Upper lobe of left lung (tissue), 6 donors: ENCODE results near the gene FOXR1. TPM values are rescaled to one million over a fixed set of nuclear protein-coding genes. Genes with fewer than 3 reads are reported as not detected.
A peak's percentile ranks its signal among the peaks of the same experiment; 100 is the strongest.

Experiments used
- ATAC-seq, 2 donors: fragments of 200-7000 bp; cut with Tn5 transposase; one replicate each; pipeline ENCODE4 v1.9.1; 2022; ENCODE audit warnings: mild to moderate bottlenecking in 2 of 2, moderate library complexity in 2 of 2; ENCODE audit not compliant: low FRiP score in 2 of 2
- DNase-seq, 2 donors: peaks; one replicate each; pipeline ENCODE4 v3.0.0-alpha.2; 2019 to 2020
- H3K27ac ChIP-seq, 4 donors: fragments of 200-600 bp; sonication (generic); one replicate each; pipeline ENCODE4 v1.5.1; 2016 to 2019
- H3K27me3 ChIP-seq, 4 donors: fragments of 200-600 bp; sonication (generic); one replicate each; pipeline ENCODE4 v1.5.1; 2017 to 2019
- H3K36me3 ChIP-seq, 4 donors: fragments of 200-600 bp; sonication (generic); one replicate each; pipeline ENCODE4 v1.5.1; 2016 to 2019
- H3K4me1 ChIP-seq, 4 donors: fragments of 200-600 bp; sonication (generic); one replicate each; pipeline ENCODE4 v1.5.1; 2018 to 2019
- H3K4me3 ChIP-seq, 4 donors: fragments of 200-600 bp; sonication (generic); one replicate each; pipeline ENCODE4 v1.5.1; 2017 to 2019; ENCODE audit warnings: mild to moderate bottlenecking in 2 of 4, moderate library complexity in 1 of 4
- H3K9me3 ChIP-seq, 4 donors: fragments of 200-600 bp; sonication (generic); one replicate each; pipeline ENCODE4 v1.5.1; 2018 to 2019
- CTCF ChIP-seq, 6 experiments: fragments of 450-650 bp in 4 of 6; fragments of 200-600 bp in 2 of 6; sonication (generic) in 2 of 6; IDR thresholded peaks; one replicate each; pipeline ENCODE4 v1.5.1; 2016 to 2019; ENCODE audit warnings: antibody characterized with exemption in 6 of 6
- EP300 ChIP-seq, 4 donors: sonication (generic); formaldehyde crosslinking; IDR thresholded peaks; one replicate each; pipeline ENCODE4 v1.5.1; 2017; ENCODE audit warnings: antibody characterized with exemption in 4 of 4, control low read depth in 2 of 4
- POLR2A ChIP-seq, 4 donors: fragments of 450-650 bp; IDR thresholded peaks; one replicate each; pipeline ENCODE4 v1.5.1; 2016 to 2017; ENCODE audit warnings: antibody characterized with exemption in 4 of 4, mild to moderate bottlenecking in 2 of 4
- POLR2AphosphoS5 ChIP-seq, 2 donors: sonication (generic); formaldehyde crosslinking; IDR thresholded peaks; one replicate each; pipeline ENCODE4 v1.5.1; 2017; ENCODE audit warnings: antibody characterized with exemption in 2 of 2
- WGBS, 2 donors: methylation state at CpG; one replicate each; pipeline ENCODE4 v1.1.5; 2017 to 2018; 5-methylcytosine and 5-hydroxymethylcytosine counted together
- total RNA-seq, 6 donors: library from RNA; depleted of rRNA in 4 of 6; stranded (reverse); fragments of >200 nt in 4 of 6; gene quantifications; one replicate each; pipeline versions ENCODE4 v1.1.0 to v1.2.1, GENCODE V29; 2016 to 2021
- donor health status: DM: no; HTN: no; CAD: no; lungs with moderate emphysema.
- donor health status: DM: no; HTN: yes; CAD: no; lungs with severe emphysema.

The FOXR1 gene
- total RNA-seq, 6 donors from 2014 or later = not detected

GRCh38 chr11:118929501-118930093 lies 42.0 kb upstream of the FOXR1 start:
- DNase-seq (peak in 1 of 2 donors; percentile 88), ATAC-seq (peak; percentile 71 to 84)
- TF ChIP-seq POLR2AphosphoS5 (IDR thresholded peaks at IDR 0.05) (peak; percentile 18 to 35), POLR2A (IDR thresholded peaks at IDR 0.05) (no peak)
- 0% methylated on average over 12 to 16 of the region's 26 CpGs for WGBS, 2 donors
- Histone ChIP-seq H3K27ac (peak overlapping the region; percentile 88 to 97 (median 94)), H3K9me3 (no peaks in the 10 kb centered on the region), H3K36me3 (no peaks in the 10 kb centered on the region), H3K4me3 (peak overlapping the region; percentile 73 to 93 (median 81)), H3K27me3 (no peaks in the 10 kb centered on the region), H3K4me1 (peaks cover 30 to 36% (median 33%) of the 10 kb centered on the region in 4 donors)

GRCh38 chr11:118930094-118930712 lies 41.4 kb upstream of the FOXR1 start:
- Histone ChIP-seq H3K36me3 (no peaks in the 10 kb centered on the region), H3K4me1 (peaks cover 30 to 36% (median 33%) of the 10 kb centered on the region in 4 donors), H3K27ac (peak overlapping the region; percentile 88 to 97 (median 94)), H3K27me3 (no peaks in the 10 kb centered on the region), H3K4me3 (peak overlapping the region; percentile 73 to 93 (median 81)), H3K9me3 (no peaks in the 10 kb centered on the region)
- WGBS, 2 donors = 0 to 1% methylated on average over 4 to 20 of the region's 20 CpGs
- peak; percentile 36 to 86 for ATAC-seq
- TF ChIP-seq POLR2A (IDR thresholded peaks at IDR 0.05) (peak in 1 of 4 donors; percentile 45), CTCF (IDR thresholded peaks at IDR 0.05) (peak; percentile 95 to 99 (median 98)), EP300 (IDR thresholded peaks at IDR 0.05) (peak in 1 of 4 donors; percentile 20), POLR2AphosphoS5 (IDR thresholded peaks at IDR 0.05) (peak; percentile 55 to 59)
- peak; percentile 61 to 91 for DNase-seq

GRCh38 chr11:118931571-118931970 lies 40.0 kb upstream of the FOXR1 start:
- ATAC-seq = no peak
- peaks cover 22 to 29% (median 28%) of the 10 kb centered on the region in 4 donors for H3K4me1 ChIP-seq
- H3K36me3 ChIP-seq = no peaks in the 10 kb centered on the region
- H3K27me3 ChIP-seq = no peaks in the 10 kb centered on the region
- no peaks in the 10 kb centered on the region for H3K9me3 ChIP-seq
- no peak overlapping the region for H3K4me3 ChIP-seq
- TF ChIP-seq EP300 (IDR thresholded peaks at IDR 0.05) = no peak
- no peak for TF ChIP-seq CTCF (IDR thresholded peaks at IDR 0.05)
- no peak for TF ChIP-seq POLR2AphosphoS5 (IDR thresholded peaks at IDR 0.05)
- no peak for TF ChIP-seq POLR2A (IDR thresholded peaks at IDR 0.05)
- H3K27ac ChIP-seq = no peak overlapping the region
- DNase-seq = no peak

- DNase-seq (no peak), ATAC-seq (no peak)
- Histone ChIP-seq H3K36me3 (no peaks in the 10 kb centered on the region), H3K27me3 (no peaks in the 10 kb centered on the region), H3K4me1 (peaks cover 8 to 12% (median 11%) of the 10 kb centered on the region in 4 donors), H3K4me3 (no peak overlapping the region), H3K9me3 (no peaks in the 10 kb centered on the region), H3K27ac (no peak overlapping the region)
- no peak for TF ChIP-seq CTCF (IDR thresholded peaks at IDR 0.05)
- no peak for TF ChIP-seq EP300 (IDR thresholded peaks at IDR 0.05)
- TF ChIP-seq POLR2A (IDR thresholded peaks at IDR 0.05) = no peak
- no peak for TF ChIP-seq POLR2AphosphoS5 (IDR thresholded peaks at IDR 0.05)
- WGBS, 2 donors = 2 to 17% methylated on average over 4 of the region's 4 CpGs
Observed at GRCh38 chr11:118933486-118933885, 38.1 kb upstream of the FOXR1 start.

- TF ChIP-seq POLR2AphosphoS5 (IDR thresholded peaks at IDR 0.05) = no peak
- no peak for TF ChIP-seq CTCF (IDR thresholded peaks at IDR 0.05)
- Histone ChIP-seq H3K36me3 (no peaks in the 10 kb centered on the region), H3K9me3 (no peaks in the 10 kb centered on the region), H3K27me3 (no peaks in the 10 kb centered on the region), H3K4me1 (peaks cover 6 to 9% (median 7%) of the 10 kb centered on the region in 4 donors), H3K27ac (no peak overlapping the region), H3K4me3 (no peak overlapping the region)
- ATAC-seq = no peak
- no peak for DNase-seq
- 82 to 84% methylated on average over 8 of the region's 8 CpGs for WGBS, 2 donors
Observed at GRCh38 chr11:118935376-118935775, 36.2 kb upstream of the FOXR1 start.
